Subcutaneous abdominal adipose tissue (tissue), 5 donors: ENCODE measurements around the gene STXBP6.

Experiments
- H3K27ac ChIP-seq: one replicate; pipeline ENCODE4 v1.7.0; 2013; ENCODE audit warnings: low read depth, mild to moderate bottlenecking, inconsistent platforms, low read length, moderate library complexity
- H3K27me3 ChIP-seq, 5 donors: one replicate each; pipeline ENCODE4 v1.7.0; 2013; ENCODE audit warnings: low read length in 5 of 5, inconsistent platforms in 1 of 5; ENCODE audit not compliant: control insufficient read depth in 5 of 5, insufficient read depth in 4 of 5
- H3K36me3 ChIP-seq, 5 donors: one replicate each; pipeline ENCODE4 v1.7.0; 2013; ENCODE audit warnings: low read length in 5 of 5; ENCODE audit not compliant: control insufficient read depth in 5 of 5, insufficient read depth in 5 of 5
- H3K4me1 ChIP-seq, 5 donors: one replicate each; pipeline ENCODE4 v1.7.0; 2013; ENCODE audit warnings: low read length in 5 of 5, mild to moderate bottlenecking in 3 of 5, moderate library complexity in 1 of 5; ENCODE audit not compliant: control insufficient read depth in 5 of 5, insufficient read depth in 5 of 5
- H3K4me3 ChIP-seq, 5 donors: one replicate each; pipeline ENCODE4 v1.7.0; 2013; ENCODE audit warnings: low read length in 5 of 5, low read depth in 1 of 5
- H3K9ac ChIP-seq, 5 donors: one replicate each; pipeline ENCODE4 v1.7.0; 2013; ENCODE audit warnings: low read length in 5 of 5, mild to moderate bottlenecking in 4 of 5, moderate library complexity in 3 of 5
- H3K9me3 ChIP-seq, 5 donors: one replicate each; pipeline ENCODE4 v1.7.0; 2013; ENCODE audit warnings: low read length in 5 of 5; ENCODE audit not compliant: control insufficient read depth in 5 of 5
- donor health status: healthy.
- donor health status: healthy.
- donor health status: healthy.
- donor health status: healthy.
- donor health status: healthy.

Gene STXBP6

DNA sequence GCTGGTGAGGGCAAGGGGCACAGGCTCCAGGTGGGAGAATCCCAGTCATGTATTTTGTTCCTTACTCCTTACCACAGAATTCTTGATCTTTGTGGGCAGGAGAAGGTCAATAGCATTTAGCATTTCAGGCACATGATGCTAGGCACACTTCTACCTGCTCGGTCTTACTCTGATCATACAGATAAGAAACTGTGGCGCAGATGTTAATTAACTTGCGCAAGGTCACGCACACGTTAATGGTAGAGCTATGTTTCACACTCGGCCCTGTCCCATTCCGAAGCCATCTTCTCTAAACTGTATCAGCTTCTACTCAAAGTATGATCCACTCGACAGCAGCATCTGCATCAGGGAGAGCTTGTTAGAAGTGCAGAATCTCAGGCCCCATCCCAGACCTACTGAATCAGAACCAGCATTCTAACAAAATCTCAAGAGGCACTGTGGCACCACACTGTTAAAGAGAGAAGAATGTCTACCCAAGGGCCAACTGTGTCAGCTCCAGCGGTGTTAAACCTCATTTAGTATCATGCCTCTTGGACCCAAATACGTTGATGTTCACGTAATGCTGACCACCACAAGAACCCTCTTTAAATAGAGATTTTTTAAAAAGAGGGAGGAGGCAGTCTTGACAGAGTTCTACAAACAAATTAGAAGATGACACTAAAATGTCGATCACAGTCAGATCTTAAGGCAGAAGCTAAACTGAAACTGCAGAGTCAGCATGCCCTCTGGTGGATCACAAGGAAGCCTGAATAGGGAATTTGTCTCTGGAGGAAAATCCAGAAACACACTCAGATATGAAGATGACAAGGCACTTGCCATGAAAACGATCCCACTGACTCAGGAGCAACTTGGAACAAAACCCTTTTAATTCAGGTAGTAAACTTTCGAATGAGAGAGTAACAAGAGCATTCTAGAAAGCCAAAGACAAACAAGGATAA lies 7.3 kb downstream of the STXBP6 start:
- no peaks in the 10 kb centered on the region for H3K36me3 ChIP-seq
- no peaks in the 10 kb centered on the region for H3K9me3 ChIP-seq
- H3K4me3 ChIP-seq = no peak overlapping the region
- H3K4me1 ChIP-seq = peaks cover 0 to 11% (median 0%) of the 10 kb centered on the region in 5 donors
- H3K9ac ChIP-seq = no peak overlapping the region
- peaks cover 0 to 3% (median 0%) of the 10 kb centered on the region in 5 donors for H3K27me3 ChIP-seq
- no peak overlapping the region for H3K27ac ChIP-seq

DNA sequence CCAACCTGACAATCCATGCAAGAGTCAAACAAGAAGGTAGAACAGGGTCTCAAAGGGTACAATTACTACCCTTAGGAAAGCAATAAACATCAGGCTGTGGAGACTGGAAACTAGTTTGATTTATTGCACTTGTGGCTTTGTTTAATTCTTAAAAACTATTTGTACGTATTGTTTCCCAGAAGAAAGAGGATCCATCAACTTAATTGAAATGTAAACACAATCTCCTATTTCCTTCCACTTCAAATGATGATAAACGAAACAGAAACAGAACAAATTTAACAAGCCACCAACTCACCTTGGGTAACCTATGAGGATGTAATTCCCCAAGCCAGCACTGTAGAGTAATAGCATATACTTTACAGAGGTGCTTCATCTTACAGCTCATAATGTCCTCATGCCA lies 8.0 kb downstream of the STXBP6 start:
- H3K9me3 ChIP-seq = no peaks in the 10 kb centered on the region
- H3K4me3 ChIP-seq = no peak overlapping the region
- H3K27ac ChIP-seq = no peak overlapping the region
- H3K27me3 ChIP-seq = no peaks in the 10 kb centered on the region
- no peaks in the 10 kb centered on the region for H3K36me3 ChIP-seq
- H3K4me1 ChIP-seq = peaks cover 0 to 17% (median 2%) of the 10 kb centered on the region in 5 donors
- H3K9ac ChIP-seq = no peak overlapping the region

DNA sequence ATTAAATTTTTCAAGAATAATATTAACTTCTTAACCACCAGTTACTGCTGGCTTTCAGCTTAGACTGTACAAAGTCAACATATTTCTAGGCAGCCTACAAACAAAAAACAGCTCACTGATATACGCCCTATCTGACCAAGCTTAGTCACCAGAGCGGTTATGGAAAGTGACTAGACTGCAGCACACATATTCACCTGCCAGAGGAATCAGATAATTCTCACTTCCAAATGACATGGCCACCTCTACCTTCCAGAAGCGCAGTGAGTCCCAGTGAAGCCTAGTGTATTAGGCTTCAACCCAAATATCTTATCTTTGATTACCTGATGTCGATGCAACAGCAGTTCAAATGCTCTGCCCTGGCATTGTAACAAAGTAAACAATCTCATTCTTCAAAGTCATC lies 8.5 kb downstream of the STXBP6 start:
- no peaks in the 10 kb centered on the region for H3K27me3 ChIP-seq
- no peak overlapping the region for H3K4me3 ChIP-seq
- H3K27ac ChIP-seq = no peak overlapping the region
- H3K4me1 ChIP-seq = peaks cover 0 to 17% (median 2%) of the 10 kb centered on the region in 5 donors
- no peaks in the 10 kb centered on the region for H3K36me3 ChIP-seq
- H3K9me3 ChIP-seq = no peaks in the 10 kb centered on the region
- H3K9ac ChIP-seq = no peak overlapping the region

GRCh38 chr14:25039933-25040332 lies 10.0 kb downstream of the STXBP6 start:
- Histone ChIP-seq H3K4me3 (no peak overlapping the region), H3K36me3 (no peaks in the 10 kb centered on the region), H3K27ac (no peak overlapping the region), H3K9ac (no peak overlapping the region), H3K27me3 (no peaks in the 10 kb centered on the region), H3K9me3 (no peaks in the 10 kb centered on the region), H3K4me1 (peaks cover 0 to 17% (median 2%) of the 10 kb centered on the region in 5 donors)

DNA sequence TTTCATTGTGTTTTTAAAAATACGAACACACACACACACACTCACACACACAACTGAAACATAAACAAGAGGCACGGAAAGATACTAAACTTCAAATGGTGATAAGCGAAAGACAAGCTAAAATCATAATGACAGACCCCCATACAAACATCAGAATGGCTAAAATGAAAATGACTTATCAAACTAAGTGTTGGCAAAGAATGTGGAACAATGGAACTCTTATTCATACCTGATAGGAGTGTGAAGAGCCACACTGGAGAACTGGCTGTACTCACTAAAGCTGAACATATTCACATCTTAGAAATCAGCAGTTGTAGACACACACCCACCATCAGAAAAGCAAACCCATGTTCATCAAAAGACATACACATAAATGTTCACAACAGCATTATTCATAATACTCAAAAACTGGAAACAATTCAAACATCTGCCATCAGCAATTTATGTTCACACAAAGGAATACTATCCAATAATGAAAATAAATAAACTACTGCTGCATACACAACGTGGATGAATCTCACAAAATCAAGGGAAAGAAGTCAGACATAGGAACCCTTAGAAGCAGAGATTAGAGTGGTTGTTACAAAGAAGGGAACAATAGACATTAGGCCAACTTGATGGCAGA lies 11.8 kb downstream of the STXBP6 start:
- peaks cover 0 to 13% (median 2%) of the 10 kb centered on the region in 5 donors for H3K4me1 ChIP-seq
- no peaks in the 10 kb centered on the region for H3K36me3 ChIP-seq

GRCh38 chr14:25037032-25037431 lies 12.9 kb downstream of the STXBP6 start:
- H3K4me3 ChIP-seq = no peak overlapping the region
- H3K36me3 ChIP-seq = no peaks in the 10 kb centered on the region
- H3K9ac ChIP-seq = no peak overlapping the region
- no peak overlapping the region for H3K27ac ChIP-seq
- no peaks in the 10 kb centered on the region for H3K27me3 ChIP-seq
- H3K4me1 ChIP-seq = peaks cover 0 to 7% (median 0%) of the 10 kb centered on the region in 5 donors
- no peaks in the 10 kb centered on the region for H3K9me3 ChIP-seq

More for the DNA sequence above, 11.8 kb downstream of the STXBP6 start:
- no peaks in the 10 kb centered on the region for H3K27me3 ChIP-seq
- no peaks in the 10 kb centered on the region for H3K9me3 ChIP-seq
- H3K27ac ChIP-seq = no peak overlapping the region
- no peak overlapping the region for H3K9ac ChIP-seq
- no peak overlapping the region for H3K4me3 ChIP-seq

DNA sequence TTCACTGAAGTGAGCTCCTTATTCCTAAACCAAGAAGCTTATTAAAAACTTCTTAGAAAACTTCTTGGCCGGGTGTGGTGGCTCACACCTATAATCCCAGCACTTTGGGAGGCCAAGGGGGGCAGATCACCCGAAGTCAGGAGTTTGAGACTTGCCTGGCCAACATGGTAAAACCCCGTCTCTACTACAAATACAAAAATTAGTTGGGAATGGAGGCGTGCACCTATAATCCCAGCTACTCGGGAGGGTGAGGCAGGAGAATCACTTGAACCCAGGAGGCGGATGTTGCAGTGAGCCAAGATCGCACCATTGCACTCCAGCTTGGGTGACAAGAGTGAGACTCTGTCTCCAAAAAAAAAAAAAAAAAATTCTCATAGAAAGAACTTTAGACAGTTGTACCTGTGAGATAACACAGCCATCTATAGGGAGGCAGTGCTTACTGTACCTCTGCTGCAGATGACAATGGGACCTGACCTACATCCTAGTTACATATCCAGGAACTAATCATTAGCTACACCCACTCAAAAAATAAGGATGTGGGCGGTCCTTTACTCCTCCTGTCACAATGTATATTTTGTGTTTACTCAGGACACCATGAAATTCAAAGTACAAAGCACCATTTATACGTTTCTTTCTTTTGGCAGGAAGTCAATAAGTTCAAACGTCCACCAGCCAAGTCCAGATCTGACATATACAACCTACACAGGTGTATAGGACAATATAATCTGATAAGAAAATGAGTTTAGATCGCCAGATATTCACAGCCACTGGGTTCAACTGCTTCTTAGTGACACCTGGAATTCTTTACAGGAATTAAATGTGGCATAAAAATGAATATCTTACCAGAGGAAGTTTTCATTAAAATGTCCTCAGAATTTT lies 14.9 kb downstream of the STXBP6 start:
- Histone ChIP-seq H3K9ac (no peak overlapping the region), H3K27me3 (no peaks in the 10 kb centered on the region), H3K36me3 (no peaks in the 10 kb centered on the region), H3K9me3 (no peaks in the 10 kb centered on the region), H3K4me1 (peaks cover 0 to 7% (median 0%) of the 10 kb centered on the region in 5 donors), H3K4me3 (no peak overlapping the region), H3K27ac (no peak overlapping the region)

GRCh38 chr14:25033358-25033757 lies 16.6 kb downstream of the STXBP6 start:
- H3K4me3 ChIP-seq = no peak overlapping the region
- no peaks in the 10 kb centered on the region for H3K27me3 ChIP-seq
- no peaks in the 10 kb centered on the region for H3K36me3 ChIP-seq
- H3K4me1 ChIP-seq = peaks cover 0 to 7% (median 0%) of the 10 kb centered on the region in 5 donors
- H3K27ac ChIP-seq = no peak overlapping the region
- H3K9ac ChIP-seq = no peak overlapping the region
- H3K9me3 ChIP-seq = no peaks in the 10 kb centered on the region

- Histone ChIP-seq H3K27ac (no peak overlapping the region), H3K36me3 (no peaks in the 10 kb centered on the region), H3K4me1 (peaks cover 0 to 4% (median 0%) of the 10 kb centered on the region in 5 donors), H3K4me3 (no peak overlapping the region), H3K9me3 (no peaks in the 10 kb centered on the region), H3K9ac (no peak overlapping the region), H3K27me3 (no peaks in the 10 kb centered on the region)
These were observed 17.7 kb downstream of the STXBP6 start for GRCh38 chr14:25032092-25032784.
